GM21390 (cell line): ENCODE measurements around the gene SLFNL1.

Experiments
- ATAC-seq: cut with Tn5 transposase; IDR thresholded peaks from one replicate; pipeline ENCODE4 v1.9.1; 2021; ENCODE audit not compliant: unreplicated experiment

The SLFNL1 gene

DNA sequence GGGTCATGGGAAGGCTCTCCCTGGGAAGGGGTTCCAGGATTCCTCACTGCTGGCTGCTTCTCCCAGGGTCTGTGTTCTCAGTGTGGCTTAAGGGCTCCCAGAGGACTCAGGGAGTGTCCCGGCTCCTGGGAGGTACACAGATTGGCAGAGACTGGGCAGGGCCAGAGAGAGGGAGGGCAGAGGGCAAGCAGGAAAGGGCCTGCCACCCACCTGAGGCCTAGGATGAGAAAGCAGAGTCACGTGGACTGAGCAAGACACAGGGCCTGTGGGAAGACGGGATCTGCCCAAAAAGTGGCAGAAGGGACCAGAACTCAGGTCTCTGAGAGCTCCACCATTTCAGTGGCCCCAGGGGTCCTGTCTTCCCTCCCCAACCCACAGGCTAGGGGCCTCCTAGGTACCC lies 871 bp downstream of the SLFNL1 start:
- no peak for ATAC-seq

DNA sequence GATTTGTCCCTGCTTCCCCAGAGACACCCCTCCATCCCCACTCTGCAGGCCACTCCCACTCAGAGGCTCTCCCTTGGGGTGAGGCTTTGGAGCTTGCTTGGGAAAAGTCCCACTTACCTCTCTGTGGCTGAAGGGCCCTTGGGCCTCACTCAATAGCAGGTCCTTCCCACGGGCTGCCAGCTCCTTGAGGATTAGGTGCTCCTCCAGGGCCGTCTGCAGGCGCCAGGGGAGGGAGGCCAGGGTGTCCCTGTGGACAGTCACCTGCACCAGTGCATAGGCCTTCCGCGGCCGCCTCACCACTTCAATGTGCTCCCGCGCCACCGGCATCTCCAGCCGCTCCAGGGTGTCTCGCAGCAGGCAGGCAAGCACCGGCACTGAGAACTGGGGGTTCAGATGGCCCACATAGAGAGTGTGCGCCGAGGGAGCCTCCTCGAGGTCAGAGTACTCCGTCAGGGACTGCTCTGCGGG lies 1.4 kb downstream of the SLFNL1 start:
- ATAC-seq, result no peak

DNA sequence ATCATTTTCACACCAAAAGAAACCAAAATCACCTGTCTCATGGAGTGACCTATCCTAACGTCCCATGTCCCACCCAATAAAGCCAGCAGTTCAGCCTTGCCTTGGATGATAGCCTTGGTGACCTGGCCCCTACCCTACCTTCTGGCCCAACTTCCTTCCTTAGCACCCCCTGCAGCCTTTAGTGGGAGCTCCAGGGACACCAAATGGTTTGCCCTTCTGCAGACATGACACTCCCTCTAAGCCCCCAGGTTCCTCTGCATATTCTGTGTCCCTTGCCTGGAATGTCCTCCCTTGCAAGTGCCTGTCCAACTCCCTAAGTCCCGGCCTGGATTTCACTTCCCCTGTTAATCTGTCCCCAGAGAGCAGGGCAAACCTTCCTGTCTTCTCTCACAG lies 2.2 kb downstream of the SLFNL1 start:
- ATAC-seq, result no peak

DNA sequence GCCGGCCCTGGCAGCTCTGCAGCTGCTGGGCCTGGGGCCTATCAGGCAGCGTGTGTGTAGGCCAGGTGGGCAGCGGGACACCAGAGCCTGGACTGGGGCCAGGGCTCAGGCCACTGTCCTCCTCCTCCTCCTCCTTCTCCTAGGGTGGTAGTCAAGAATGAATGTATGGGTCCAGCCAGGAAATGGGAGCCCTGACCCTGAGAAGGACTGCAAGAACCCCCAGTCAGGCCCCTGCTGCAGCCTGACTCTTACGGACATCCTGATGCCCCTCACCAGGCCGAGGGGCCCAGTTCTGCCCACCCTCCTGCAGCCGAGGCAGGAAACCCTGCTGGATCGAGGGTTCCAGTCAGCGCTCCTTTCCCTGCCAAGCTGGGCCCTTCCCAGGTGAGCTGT lies 3.5 kb downstream of the SLFNL1 start:
- no peak for ATAC-seq

DNA sequence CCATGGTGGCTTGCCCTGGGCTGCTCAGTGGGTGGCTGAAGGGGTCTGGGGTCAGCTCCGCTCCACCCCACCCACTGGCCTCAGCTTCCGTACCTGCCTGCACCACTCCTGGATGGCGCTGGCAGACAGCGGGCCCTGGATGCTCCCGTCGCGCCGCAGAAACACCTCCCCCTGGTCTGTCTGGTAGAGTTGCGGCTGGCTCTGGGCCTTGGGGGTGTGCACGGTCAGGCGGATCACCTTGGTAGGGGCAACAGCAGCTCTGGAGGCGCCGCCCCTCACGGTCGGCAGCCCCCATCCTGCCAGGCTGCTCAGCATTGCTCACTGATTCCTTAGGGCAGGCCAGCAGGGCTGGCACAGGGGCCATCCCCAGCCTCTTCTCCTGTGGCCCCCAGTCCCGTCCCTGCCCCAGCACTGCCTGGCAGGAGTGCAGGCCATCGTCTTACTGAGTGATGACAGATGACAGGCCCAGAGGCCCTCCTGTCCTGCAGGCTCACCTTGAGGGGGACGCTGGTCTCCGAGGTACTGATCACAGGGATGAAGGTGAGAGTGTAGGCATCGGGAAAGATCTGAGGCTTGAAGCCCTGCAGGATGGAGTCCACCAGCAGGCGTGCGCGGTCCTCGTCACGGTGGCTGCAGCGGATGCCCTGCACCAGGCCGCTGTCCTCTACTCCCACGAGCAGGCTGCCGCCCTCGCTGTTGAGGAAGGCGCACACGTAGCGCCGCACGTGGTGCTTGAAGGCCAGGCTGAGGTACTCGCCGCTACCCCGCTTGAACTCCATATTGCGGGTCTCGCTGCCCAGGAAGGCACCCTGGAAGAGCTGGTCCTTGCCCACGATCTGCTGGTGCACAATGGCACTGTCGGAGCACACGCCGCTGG lies 4.1 kb downstream of the SLFNL1 start:
- no peak for ATAC-seq

DNA sequence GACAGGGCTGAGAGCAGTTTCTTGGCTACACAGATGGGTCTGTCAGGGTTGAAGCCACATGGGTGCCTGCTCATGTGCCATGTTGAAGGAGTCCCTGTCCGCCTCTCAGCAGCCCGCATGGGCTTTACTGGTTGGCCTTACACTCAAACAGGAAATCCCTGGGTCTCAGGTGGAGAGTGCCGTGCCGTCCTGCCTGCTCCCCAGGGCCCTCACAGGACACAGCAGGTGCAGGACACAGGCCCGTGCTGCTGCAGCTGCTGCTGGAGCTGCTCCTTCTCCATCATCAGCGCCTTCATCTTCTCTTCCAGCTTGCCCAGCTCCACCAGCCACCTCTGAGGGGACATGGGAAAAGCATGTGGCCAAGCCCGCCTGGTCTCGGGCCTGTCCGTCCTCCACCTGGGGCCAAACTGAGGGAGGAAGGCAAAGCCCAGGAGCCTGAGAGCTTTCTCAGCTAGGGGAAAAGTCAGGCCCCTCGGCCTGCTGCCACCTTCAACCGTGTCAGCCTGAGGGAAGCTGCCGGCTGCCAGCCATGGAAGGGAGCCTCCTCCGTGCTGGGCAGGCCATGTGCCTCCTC lies 5.5 kb downstream of the SLFNL1 start:
- no peak for ATAC-seq

DNA sequence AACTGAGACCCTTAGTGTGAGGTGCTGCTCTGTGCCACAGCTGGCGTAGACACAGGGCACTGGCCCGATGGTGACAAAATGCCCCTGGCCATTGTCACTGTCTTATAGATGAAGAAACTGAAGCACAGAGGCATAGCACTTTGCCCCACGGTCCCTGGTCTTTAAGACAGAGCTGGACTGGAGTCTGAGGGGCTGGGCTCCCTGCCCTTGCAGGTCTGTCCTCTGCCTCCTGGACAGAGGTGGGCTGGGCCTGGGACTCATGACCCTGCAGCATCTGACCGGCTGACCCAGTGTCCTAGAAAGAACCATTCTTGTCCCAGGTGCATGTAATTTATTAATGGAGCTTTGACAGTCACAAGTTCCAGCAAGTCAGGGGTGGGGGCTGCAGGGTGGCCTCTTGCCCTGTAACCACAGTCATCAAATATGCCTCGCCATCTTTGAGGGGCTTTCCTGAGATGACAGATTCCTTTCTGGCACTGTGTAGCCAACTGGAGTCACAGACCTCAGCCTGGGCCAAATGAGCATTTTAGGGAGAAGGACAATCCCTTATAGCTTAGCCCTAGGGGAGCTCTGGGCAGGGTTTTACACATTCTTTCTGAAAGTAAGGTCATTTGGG lies 6.1 kb downstream of the SLFNL1 start:
- no peak for ATAC-seq

DNA sequence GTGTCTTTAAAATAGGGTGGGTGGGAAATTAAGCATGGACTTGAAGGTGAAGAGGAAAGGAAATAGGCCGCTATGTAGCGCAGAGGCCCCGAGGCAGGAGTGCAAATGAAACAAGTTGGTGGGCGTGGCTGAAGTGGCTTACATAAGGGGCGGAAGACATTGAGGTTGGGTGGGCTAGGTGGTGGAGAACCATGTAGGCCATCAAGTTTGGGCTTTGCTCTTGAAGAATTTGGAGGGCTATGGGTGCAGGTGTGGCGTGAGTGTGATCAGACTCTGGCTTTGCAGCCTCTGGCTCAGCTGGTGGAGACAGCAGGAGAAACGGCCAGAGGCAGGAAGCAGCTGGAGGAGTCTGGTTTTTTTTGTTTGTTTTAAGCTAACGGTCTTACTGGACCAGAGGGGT lies 6.7 kb downstream of the SLFNL1 start:
- no peak for ATAC-seq

DNA sequence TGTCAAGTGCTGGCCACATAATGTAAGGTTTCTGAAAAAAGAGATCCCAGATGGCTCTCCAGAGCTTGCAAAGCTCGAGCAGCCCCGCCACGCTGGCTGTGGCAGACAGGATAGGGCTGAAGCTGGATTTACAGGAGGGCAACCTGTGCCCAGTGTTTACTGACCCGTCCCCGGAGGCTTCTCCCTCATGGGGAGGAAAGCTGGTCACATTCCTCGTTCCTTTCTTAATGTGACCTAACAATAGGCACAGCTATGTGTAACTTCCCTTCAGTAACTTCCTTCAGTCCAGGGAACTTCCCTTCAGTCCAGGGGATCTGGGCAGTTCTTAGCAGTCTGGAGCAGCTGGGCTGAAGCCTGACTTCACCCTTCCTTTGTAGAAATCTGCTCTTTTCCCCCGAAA lies 7.7 kb downstream of the SLFNL1 start:
- ATAC-seq, result no peak

DNA sequence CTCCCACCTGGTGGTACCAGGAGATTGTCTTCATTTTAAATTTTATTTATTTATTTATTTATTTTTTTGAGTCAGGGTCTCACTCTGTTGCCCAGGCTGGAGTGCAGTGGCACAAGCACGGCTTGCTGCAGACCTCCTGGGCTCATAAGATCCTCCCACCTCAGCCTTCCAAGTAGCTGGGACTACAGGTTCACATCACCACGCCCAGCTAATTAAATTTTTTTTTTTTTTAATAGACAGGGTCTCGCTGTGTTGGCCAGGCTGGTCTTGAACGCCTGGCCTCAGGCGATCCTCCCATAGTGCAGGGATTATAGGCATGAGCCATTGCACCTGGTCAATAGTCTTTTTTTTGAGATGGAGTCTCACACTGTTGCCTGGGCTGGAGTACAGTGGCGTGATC lies 8.5 kb downstream of the SLFNL1 start:
- ATAC-seq, result no peak

DNA sequence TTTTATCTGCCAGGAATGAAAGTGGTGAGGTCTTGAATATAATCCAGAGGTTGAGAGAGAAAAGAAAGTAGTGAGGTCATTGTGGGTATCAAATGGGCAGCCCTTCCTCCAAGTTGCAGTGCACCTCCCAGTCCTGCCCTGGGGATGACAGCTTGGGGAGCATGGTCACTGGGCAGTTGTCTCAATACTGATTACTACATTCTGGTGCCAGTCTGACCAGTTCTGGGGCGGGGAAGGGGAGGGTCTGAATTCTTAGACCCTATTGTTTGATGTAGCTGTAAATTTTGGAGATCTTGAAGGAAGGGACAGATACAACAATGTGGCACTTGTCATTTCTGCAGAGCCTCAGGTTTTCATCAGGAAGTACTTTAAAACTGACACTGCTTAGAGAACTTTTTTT lies 11.2 kb downstream of the SLFNL1 start:
- no peak for ATAC-seq

DNA sequence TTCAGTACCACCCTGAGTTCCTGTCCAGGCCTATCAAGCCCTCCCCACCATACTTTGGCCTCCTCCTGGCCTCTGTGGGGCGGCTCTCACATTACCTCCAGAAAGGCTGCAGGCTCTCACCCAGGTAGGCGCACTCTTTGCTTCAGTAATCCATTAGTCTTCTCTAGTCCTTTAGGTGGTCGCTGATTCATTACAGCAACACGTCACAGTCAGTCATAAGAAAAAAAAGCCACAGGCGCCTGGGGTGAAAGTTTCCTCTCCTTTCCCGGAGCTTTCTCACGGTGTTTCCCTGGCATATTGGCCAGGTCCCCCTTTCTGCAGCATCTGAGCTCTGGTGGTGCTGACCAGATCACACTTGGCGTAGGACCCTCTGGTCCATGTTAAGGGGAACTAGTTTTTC lies 12.1 kb downstream of the SLFNL1 start:
- no peak for ATAC-seq

DNA sequence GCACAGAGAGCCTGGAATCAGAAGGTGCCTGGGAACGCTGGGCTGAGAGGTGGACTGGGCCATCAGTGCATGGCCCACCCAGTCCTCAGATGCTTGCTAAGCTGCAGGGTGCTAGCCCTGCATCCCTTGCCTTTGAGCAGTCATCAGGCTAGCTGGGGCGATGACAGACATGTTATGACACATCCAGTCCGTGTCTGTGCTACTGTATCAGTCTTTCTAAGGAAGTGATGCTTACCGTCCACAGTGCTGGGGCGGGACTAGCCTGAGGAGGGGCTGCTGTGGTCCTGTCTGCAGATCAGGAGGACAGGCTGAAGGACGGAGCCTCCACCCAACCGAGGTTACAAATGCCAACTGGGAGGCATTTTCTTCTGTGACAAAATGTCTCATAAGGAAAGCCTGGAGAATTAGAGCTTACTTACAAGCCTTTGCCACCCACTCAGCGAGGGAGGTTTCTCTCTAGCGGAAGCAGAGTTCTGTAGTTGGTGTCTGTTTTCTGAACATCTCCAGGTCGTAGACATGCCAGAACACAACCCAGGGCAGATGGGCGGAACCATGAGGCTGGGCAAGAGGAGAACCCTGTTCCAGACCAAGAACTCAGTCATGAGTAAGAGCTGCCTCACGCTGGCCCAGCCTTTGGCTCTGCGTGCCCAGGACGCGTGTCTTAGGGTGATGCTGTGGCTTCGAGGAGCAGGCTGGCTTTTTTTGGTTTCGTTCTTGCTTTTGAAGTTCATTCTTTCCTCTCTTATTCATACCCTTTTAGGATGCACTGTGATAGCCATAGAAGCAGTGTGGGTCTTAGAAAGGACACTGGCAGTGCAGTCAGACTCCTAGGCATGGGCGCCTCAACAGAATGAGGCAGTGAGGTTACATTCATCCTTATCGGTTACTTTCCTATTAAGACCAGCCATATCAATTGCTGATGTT lies 14.3 kb downstream of the SLFNL1 start:
- no peak for ATAC-seq

DNA sequence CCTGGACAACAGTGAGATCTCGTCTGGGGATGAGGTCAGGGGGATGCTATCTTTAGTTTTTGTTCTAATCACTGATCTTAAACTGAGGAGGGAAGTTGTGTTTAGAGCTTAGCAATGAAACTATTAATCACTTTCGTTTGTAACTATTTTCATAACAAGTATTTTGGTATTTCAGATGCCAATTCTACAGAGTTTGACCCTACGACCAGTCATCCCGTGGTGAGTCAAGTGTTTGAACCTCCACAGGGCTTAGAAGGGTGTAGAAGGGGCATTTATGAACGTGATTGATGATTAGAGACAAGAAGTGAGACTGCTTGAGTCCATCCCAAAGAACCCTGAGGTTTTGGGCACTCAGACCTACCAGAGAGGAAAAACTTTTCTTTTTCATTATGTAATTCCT lies 15.6 kb downstream of the SLFNL1 start:
- no peak for ATAC-seq

DNA sequence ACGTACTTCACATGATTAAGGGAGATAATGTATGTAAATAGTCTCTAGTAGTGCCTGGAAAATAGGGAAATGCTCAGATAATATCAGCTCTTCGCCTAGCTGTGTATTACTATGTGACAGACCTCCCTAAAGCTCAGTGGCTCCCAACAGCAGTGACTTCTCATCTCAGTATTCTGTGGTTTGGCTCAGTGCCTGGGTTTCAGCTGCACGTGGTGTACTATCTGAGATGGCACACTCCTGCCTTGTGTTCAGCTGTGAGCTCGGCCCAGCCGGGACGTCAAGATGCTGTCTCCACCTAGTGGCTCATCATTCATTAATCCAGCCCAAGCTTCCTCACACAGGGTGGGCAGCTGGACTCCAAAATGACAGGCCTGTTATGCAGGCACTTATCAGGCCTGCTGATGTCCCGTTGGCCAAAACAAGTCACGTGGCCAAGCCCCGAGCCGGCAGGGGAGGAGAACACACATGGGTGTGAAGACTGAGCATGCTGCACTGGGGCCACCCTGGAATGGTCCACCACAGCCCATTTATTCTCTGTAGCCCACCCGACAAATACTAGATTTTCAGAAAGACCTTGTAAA lies 17.8 kb downstream of the SLFNL1 start:
- ATAC-seq, result peak; percentile 98

DNA sequence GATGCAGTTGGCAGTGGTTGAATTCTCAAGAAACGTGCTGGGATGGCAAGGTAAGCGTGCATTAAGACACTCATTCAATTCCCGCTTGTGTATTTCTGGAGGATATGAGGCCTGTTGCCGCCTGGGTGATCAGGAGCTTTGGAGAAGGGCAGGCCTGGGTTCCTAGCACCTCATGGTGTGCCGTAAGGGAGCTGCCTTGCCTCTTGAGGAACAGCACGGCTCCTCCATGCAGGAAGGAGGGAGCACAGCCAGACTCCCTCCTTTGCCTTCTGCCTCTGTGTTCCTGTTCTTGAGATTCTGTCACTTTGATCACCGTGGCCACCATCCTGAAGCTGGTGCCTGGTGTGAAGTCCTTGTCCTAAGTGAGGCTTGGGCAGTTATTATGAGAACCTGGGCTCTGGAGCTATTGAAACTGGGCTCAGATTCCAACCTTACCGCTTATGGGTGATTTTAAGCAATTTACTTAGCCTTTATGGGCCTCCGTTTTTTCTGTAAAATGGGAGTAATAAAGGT lies 18.3 kb downstream of the SLFNL1 start:
- peak; percentile 3 for ATAC-seq

DNA sequence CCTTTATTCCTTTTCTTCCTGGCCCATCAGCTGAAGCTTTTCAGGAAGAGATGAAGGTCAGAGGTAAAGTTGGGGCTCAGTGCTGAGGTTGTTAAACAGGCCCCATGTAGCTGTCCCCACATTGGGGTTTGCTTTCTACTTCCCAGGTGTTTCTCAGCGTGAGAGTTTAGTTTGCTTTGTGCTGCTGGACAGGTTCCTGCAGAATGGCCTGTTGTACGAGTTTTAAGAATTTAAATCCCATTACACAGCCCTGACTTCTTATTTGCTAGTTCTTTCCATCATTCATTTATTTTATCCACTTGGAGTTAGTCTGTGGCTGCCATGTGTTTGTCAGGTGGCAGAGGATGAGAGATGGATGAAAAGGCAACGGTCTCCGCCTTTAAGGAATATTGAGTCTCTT lies 22.9 kb downstream of the SLFNL1 start:
- no peak for ATAC-seq

DNA sequence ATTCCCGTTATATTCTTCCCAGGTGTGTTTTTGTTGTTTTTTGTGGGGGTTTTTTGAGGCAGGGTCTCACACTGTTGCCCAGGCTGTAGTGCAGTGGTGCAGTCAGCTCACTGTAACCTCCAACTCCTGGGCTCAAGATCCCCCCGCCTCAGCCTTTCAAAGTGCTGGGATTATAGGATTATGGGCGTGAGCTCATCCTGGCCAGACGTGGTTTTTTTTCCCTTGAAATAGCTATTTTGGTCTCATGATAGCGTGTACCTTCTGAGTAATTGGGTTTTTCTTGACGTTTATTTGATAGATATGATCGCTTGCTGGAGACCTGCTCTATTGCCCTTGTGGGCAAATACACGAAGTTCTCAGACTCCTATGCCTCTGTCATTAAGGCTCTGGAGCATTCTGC lies 24.4 kb downstream of the SLFNL1 start:
- no peak for ATAC-seq

DNA sequence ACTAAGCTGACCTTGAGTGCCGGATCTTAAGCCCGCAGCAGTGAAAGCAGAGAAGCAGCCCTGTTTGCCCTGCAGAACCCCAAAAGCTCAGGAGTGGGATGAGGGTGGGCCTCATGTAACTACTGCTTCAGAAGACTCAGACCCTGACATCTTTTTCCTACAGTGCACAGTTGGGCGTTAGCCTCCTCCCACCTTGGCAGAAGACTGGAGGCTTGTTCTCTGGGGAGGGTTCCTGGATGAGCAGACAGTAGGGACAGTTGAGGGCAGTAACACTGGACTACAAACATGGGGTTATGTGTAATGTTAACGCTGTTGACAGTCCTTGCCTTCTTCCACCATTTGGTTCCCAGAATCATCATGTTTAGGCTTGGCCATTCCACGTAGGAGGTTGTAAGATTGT lies 32.5 kb downstream of the SLFNL1 start:
- no peak for ATAC-seq

DNA sequence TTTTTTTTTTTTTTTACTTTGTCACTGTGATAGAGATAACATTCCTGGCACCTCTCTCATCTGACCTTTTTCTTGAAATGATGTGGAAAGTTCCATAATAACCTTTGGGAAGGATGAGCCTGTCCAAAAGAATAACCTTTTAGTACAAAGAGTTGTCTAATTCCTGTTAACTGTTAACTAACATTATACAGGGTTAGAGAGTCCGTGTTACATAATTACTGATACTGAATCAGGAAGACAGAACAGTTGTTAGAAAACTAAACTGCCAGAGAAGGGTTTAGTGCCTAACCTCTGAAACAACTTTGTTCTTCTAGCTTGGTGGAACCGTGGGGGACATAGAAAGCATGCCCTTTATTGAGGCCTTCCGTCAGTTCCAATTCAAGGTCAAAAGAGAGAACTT lies 33.2 kb downstream of the SLFNL1 start:
- no peak for ATAC-seq
